ENCODE results near the gene MAST4. TPM values are rescaled to one million over a fixed set of nuclear protein-coding genes. Genes with fewer than 3 reads are reported as not detected.

MAST4 gene
- total RNA-seq, 2 donors from 2014 or later: 50.4 to 60.6 TPM

DNA sequence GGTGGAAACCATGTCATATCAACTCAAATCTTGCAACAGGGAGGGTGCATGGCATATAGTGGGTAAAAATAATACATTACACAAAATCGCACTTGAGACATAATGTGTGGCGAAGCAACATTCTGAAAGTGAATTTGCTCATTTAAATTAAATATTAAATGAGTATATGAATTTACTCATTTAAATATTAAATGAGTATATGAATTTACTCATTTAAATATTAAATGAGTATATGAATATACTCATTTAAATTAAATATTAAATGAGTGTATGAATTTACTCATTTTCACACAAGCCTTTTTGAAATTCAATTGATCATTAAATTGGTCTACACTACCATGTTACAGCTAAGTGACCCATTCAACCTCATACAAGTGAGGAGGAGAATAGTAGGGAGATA lies 10.5 kb downstream of the MAST4 start:
- Histone ChIP-seq H3K4me1 (no peaks in the 10 kb centered on the region), H3K27me3 (no peaks in the 10 kb centered on the region), H3K4me3 (no peak overlapping the region), H3K36me3 (no peaks in the 10 kb centered on the region), H3K27ac (no peak overlapping the region), H3K9me3 (no peaks in the 10 kb centered on the region)
- TF ChIP-seq, protein P1, sequence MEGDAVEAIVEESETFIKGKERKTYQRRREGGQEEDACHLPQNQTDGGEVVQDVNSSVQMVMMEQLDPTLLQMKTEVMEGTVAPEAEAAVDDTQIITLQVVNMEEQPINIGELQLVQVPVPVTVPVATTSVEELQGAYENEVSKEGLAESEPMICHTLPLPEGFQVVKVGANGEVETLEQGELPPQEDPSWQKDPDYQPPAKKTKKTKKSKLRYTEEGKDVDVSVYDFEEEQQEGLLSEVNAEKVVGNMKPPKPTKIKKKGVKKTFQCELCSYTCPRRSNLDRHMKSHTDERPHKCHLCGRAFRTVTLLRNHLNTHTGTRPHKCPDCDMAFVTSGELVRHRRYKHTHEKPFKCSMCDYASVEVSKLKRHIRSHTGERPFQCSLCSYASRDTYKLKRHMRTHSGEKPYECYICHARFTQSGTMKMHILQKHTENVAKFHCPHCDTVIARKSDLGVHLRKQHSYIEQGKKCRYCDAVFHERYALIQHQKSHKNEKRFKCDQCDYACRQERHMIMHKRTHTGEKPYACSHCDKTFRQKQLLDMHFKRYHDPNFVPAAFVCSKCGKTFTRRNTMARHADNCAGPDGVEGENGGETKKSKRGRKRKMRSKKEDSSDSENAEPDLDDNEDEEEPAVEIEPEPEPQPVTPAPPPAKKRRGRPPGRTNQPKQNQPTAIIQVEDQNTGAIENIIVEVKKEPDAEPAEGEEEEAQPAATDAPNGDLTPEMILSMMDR (IDR thresholded peaks at IDR 0.05): no peak
- DNase-seq (ENCODE audit: low spot score): no peak

DNA sequence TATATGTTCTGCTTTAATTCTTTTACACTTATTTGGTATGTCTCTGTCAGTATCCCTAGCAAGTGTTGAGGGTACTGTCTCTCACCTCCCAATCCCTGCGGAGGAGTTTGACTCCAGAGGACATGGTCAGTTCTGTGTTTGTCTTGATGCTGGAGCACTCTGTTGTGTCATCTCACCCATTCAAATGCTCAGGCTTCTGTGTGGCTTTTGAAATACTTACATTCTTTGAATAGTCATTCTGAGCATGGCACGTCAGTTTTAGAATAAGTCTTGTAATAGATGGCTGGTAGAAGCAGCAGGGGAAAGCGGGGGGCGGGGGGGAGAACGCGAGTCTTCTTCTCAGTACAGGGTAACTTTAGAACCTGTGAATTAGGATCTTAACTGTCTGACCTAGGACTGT lies 12.3 kb downstream of the MAST4 start:
- DNase-seq (ENCODE audit: low spot score): no peak
- H3K4me1 ChIP-seq: no peaks in the 10 kb centered on the region
- no peaks in the 10 kb centered on the region for H3K27me3 ChIP-seq
- TF ChIP-seq, protein P1 (IDR thresholded peaks at IDR 0.05): no peak
- no peaks in the 10 kb centered on the region for H3K36me3 ChIP-seq
- H3K4me3 ChIP-seq: no peak overlapping the region
- H3K27ac ChIP-seq: no peak overlapping the region
- H3K9me3 ChIP-seq: no peaks in the 10 kb centered on the region

DNA sequence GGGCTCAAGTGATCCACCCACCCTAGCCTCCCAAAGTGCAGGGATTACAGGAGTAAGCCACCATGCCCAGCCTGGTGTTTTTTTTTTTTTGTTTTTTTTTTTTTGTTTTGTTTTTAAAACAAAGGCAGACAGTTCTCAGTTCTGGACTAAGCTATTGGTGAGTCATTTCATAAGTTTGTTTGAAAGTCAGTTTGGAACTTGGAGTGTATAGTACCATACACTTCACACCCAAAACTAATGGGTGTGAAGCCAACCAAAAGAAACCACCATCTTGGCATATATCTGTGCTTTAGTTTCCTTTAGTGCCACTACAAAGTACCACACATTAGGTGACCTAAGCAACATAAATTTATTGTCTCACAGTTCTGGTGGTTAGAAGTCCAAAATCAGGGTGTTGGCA lies 13.4 kb downstream of the MAST4 start:
- TF ChIP-seq, protein P1 (IDR thresholded peaks at IDR 0.05): no peak
- Histone ChIP-seq H3K27me3 (no peaks in the 10 kb centered on the region), H3K4me1 (no peaks in the 10 kb centered on the region), H3K36me3 (no peaks in the 10 kb centered on the region), H3K4me3 (no peak overlapping the region), H3K9me3 (no peaks in the 10 kb centered on the region), H3K27ac (no peak overlapping the region)
- no peak for DNase-seq (ENCODE audit: low spot score)

DNA sequence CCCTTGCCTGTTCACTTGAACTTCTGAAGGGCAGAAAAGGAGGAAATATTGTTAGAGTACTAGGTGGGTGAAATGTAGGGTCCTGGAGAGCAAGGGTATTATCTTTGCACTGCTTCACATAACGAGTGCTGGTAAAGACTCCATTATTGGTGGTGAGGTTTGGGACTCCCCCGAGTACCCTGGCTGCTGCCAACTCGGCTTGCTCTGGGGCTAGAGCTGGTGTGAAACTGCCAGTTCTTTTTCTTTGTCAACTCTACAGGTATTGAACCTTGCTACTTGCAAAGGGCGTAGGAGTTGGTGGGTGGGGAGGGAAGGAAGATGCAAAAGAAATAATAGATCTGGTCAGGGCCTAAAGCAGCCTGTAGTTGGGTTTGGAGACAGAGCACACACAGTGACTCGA lies 16.0 kb downstream of the MAST4 start:
- Histone ChIP-seq H3K27me3 (no peaks in the 10 kb centered on the region), H3K4me3 (no peak overlapping the region), H3K9me3 (no peaks in the 10 kb centered on the region), H3K27ac (no peak overlapping the region), H3K4me1 (peaks cover 0 to 22% of the 10 kb centered on the region in 2 donors), H3K36me3 (no peaks in the 10 kb centered on the region)
- DNase-seq (ENCODE audit: low spot score): no peak
- TF ChIP-seq, protein P1 (IDR thresholded peaks at IDR 0.05): no peak

DNA sequence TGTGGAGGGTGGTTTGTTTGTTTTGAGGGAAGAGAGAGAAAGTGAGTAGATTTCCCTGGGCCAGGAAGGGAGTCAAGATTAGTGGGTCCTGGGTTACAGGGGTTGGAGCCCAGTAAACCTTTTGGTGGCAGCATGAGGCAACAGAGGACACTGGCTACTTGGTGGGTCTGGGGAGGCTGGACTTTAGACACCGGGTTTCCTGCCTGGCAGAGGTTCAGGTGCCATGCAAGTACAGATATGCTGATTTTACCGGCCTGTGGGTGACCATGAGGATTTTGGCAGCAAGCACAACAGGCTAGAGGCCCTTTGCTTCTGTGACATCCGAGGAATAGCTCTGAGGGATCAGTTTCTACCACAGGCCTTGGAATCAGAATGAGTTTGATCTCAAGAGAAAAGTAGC lies 18.9 kb downstream of the MAST4 start:
- H3K36me3 ChIP-seq: no peaks in the 10 kb centered on the region
- H3K4me3 ChIP-seq: no peak overlapping the region
- peak overlapping the region in 1 of 2 donors; percentile 6 for H3K27ac ChIP-seq
- H3K4me1 ChIP-seq: peaks cover 0 to 41% of the 10 kb centered on the region in 2 donors
- no peaks in the 10 kb centered on the region for H3K27me3 ChIP-seq
- TF ChIP-seq, protein P1 (IDR thresholded peaks at IDR 0.05): no peak
- DNase-seq (ENCODE audit: low spot score): no peak
- no peaks in the 10 kb centered on the region for H3K9me3 ChIP-seq

DNA sequence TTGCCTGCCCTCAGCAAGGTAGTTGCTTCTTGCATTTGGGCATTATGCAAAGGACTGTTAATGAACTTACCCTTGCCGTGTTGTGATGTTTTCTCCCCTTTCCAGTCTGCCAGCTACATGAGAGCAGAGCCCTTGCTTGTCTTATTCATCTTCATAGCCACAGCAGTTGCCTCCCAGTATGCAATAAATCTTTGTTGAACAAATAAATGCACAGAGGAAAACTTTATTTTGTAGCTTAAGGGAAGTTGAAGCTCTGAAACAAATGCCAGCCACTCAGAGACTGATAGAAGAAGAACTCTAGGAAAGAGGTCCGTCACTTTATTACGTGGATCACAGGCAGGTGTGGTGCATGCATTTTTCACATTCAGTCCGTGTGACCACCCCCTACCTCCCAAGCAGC lies 19.7 kb downstream of the MAST4 start:
- Histone ChIP-seq H3K27me3 (no peaks in the 10 kb centered on the region), H3K4me1 (peaks cover 0 to 46% of the 10 kb centered on the region in 2 donors), H3K9me3 (no peaks in the 10 kb centered on the region), H3K27ac (no peak overlapping the region), H3K36me3 (no peaks in the 10 kb centered on the region), H3K4me3 (no peak overlapping the region)
- TF ChIP-seq, protein P1 (IDR thresholded peaks at IDR 0.05): no peak
- no peak for DNase-seq (ENCODE audit: low spot score)
